ENCODE measurements around the gene CCL8.

The CCL8 gene

GRCh38 chr17:34339138-34339770, 20.0 kb downstream of the CCL8 start:
- H3K27ac ChIP-seq: no peak overlapping the region
- TF ChIP-seq CTCF (IDR thresholded peaks at IDR 0.05): no peak
- no peak overlapping the region for H3K4me3 ChIP-seq
- no peak for DNase-seq (ENCODE audit: low spot score)

- Histone ChIP-seq H3K4me3 (no peak overlapping the region), H3K27ac (no peak overlapping the region)
- DNase-seq (ENCODE audit: low spot score): no peak
- no peak for TF ChIP-seq CTCF (IDR thresholded peaks at IDR 0.05)
These were observed 22.7 kb downstream of the CCL8 start for GRCh38 chr17:34341916-34342315.

- H3K27ac ChIP-seq: no peak overlapping the region
- no peak for DNase-seq (ENCODE audit: low spot score)
- H3K4me3 ChIP-seq: no peak overlapping the region
- TF ChIP-seq CTCF (IDR thresholded peaks at IDR 0.05): no peak
These were observed 27.8 kb downstream of the CCL8 start for GRCh38 chr17:34347063-34347462.

GRCh38 chr17:34349751-34350150, 30.5 kb downstream of the CCL8 start:
- TF ChIP-seq CTCF (IDR thresholded peaks at IDR 0.05): no peak
- Histone ChIP-seq H3K4me3 (no peak overlapping the region), H3K27ac (no peak overlapping the region)
- DNase-seq (ENCODE audit: low spot score): no peak

- DNase-seq (ENCODE audit: low spot score): no peak
- no peak for TF ChIP-seq CTCF (IDR thresholded peaks at IDR 0.05)
- peak overlapping the region in 1 of 2 donors; percentile 34 for H3K27ac ChIP-seq
- no peak overlapping the region for H3K4me3 ChIP-seq
These were observed 31.9 kb downstream of the CCL8 start for GRCh38 chr17:34351096-34351495.

GRCh38 chr17:34352191-34352590, 33.0 kb downstream of the CCL8 start:
- DNase-seq (ENCODE audit: low spot score): no peak
- Histone ChIP-seq H3K4me3 (no peak overlapping the region), H3K27ac (no peak overlapping the region)
- TF ChIP-seq CTCF (IDR thresholded peaks at IDR 0.05): no peak

GRCh38 chr17:34354637-34355036, 35.4 kb downstream of the CCL8 start:
- no peak for DNase-seq (ENCODE audit: low spot score)
- TF ChIP-seq CTCF (IDR thresholded peaks at IDR 0.05): no peak
- H3K4me3 ChIP-seq: no peak overlapping the region
- H3K27ac ChIP-seq: no peak overlapping the region
